ENCODE measurements around the gene THEM4. TPM values are rescaled to one million over a fixed set of nuclear protein-coding genes. Genes with fewer than 3 reads are reported as not detected.

Gene THEM4
- polyA plus RNA-seq, result 10 to 100 TPM in 2 of 4 donors, 1 to 10 TPM in 2; 5.7 to 36.3 (median 9.4) TPM
- long read RNA-seq, donor 1, result 0 reads
- long read RNA-seq, donor 2, partial matches to known transcripts, result 0 of 6 reads
- long read RNA-seq, donor 2, other reads (novel, unspliced or antisense), result 0 of 6 reads
- long read RNA-seq, donor 3, transcript THEM4-205 (2 exons, 643 nt), result major isoform, 6 of 18 reads
- long read RNA-seq, donor 3, partial matches to known transcripts, result 7 of 18 reads
- long read RNA-seq, donor 3, other reads (novel, unspliced or antisense), result 0 of 18 reads
- long read RNA-seq, donor 4, result 0 reads
- long read RNA-seq, donor 5, partial matches to known transcripts, result 0 of 4 reads
- long read RNA-seq, donor 5, other reads (novel, unspliced or antisense), result 0 of 4 reads
- long read RNA-seq, donor 6, partial matches to known transcripts, result 5 of 11 reads
- long read RNA-seq, donor 6, other reads (novel, unspliced or antisense), result 0 of 11 reads
- long read RNA-seq, donor 7, result 0 reads
- long read RNA-seq, donor 8, partial matches to known transcripts, result 0 of 2 reads
- long read RNA-seq, donor 8, other reads (novel, unspliced or antisense), result 0 of 2 reads
- long read RNA-seq, donor 9, partial matches to known transcripts, result 0 of 1 reads
- long read RNA-seq, donor 9, other reads (novel, unspliced or antisense), result 0 of 1 reads
- long read RNA-seq, donor 10, transcript THEM4-201 (6 exons, 2,377 nt), result major isoform, 6 of 22 reads
- long read RNA-seq, donor 10, partial matches to known transcripts, result 11 of 22 reads
- long read RNA-seq, donor 10, other reads (novel, unspliced or antisense), result 0 of 22 reads

DNA sequence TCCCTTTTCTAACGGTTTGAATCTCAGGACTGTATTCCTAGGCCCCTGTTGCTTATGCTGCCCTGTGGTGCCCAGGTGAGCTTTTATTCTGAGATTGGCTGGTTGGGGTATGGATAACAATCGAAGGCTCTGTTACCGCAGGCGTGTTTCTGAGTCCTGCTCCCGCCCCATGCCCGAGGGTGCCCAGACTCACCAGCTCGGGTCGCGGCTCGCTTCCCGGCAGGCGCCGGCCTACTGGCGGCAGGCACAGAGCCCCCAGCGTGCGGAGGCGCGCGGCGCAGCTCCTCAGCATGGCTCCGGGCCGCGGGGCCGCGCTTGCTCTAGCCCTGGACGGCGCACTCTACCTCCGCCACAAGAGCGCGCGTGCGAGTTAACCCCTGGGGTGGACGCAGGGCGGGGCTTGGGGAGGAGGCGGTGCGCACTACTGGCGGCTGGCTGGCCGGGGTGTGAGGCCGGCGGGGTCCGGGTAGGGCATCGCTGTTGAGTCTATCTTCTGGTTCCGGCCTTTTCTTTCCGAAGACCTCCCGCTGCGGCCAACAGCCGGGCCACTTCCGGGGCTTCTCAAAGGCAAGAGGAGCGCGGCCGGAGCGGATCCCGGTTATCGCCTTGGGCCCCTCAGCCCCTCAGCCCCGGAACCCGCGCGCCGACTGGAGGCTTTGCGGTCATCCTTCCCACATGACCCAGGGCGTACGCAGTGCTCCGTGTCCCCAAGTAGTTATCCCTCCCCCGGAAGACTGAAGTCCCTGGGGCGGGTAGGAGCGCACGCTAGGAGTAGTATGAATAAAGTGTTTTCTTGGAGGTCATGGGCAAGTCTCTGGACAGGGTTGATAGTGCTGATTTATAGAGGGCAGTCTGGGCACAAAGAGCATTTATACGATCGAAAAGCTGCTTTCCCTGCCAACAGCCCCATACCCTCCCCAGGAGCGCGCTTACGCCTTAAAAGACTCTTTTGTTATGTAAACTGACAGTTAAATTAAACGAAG lies at the start of gene THEM4:
Gene THEM4 (minus strand): TSS at position 345 of the 983 bp plus-strand sequence. CDS start 53 bp downstream, at position 292.
- no peak for FAIRE-seq
- Histone ChIP-seq H3K27me3 (ENCODE audit: control insufficient read depth in 3 of 3, insufficient read depth in 3 of 3, low read length in 3 of 3) (no peaks in the 10 kb centered on the region), H3K4me3 (ENCODE audit: low read depth in 1 of 3, low read length in 3 of 3) (peak within 1 kb of the TSS; percentile 73 to 78 (median 76)), H3K9me3 (ENCODE audit: control insufficient read depth in 2 of 2, insufficient read depth in 1 of 2, low read depth in 1 of 2, low read length in 1 of 2) (peaks cover 0 to 13% of the 10 kb centered on the region in 2 donors), H3K4me1 (ENCODE audit: control insufficient read depth in 3 of 3, insufficient read depth in 2 of 3, low read depth in 1 of 3, low read length in 2 of 3) (peaks cover 0 to 17% (median 0%) of the 10 kb centered on the region in 3 donors), H3K36me3 (ENCODE audit: control insufficient read depth in 3 of 3, insufficient read depth in 2 of 3, low read depth in 1 of 3, low read length in 3 of 3) (peaks cover 0 to 6% (median 0%) of the 10 kb centered on the region in 3 donors), H3K27ac (ENCODE audit: low read depth in 1 of 3, low read length in 2 of 3) (peak within 1 kb of the TSS; percentile 88 to 93 (median 91))
- peak; percentile 96 to 98 for DNase-seq
- 1 to 3% (median 2%) methylated on average over 69 to 73 of the region's 73 CpGs for WGBS, 3 donors

DNA sequence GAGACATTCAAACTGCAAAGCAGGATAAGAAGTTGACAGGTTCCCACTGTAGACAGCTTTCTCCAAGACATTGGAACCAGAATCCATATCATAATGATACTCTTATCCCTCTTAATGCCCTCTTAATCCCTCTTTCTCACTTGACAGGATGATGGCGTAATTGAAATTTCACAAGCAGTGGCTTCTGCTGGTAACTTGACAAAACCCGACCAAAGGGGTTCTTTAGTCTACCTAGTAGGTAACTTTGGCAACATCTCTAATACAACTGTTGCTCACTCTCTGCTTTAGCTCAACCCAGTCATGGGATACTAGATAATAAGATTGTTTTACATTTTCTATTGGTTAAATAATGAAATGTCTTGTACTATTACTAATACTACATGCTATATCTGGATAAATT lies 49.6 kb upstream of the THEM4 start:
- Histone ChIP-seq H3K4me1 (ENCODE audit: control insufficient read depth in 3 of 3, insufficient read depth in 2 of 3, low read depth in 1 of 3, low read length in 2 of 3) (peaks cover 0 to 11% (median 0%) of the 10 kb centered on the region in 3 donors), H3K27ac (ENCODE audit: low read depth in 1 of 3, low read length in 2 of 3) (no peak overlapping the region), H3K4me3 (ENCODE audit: low read depth in 1 of 3, low read length in 3 of 3) (no peak overlapping the region), H3K27me3 (ENCODE audit: control insufficient read depth in 3 of 3, insufficient read depth in 3 of 3, low read length in 3 of 3) (no peaks in the 10 kb centered on the region), H3K36me3 (ENCODE audit: control insufficient read depth in 3 of 3, insufficient read depth in 2 of 3, low read depth in 1 of 3, low read length in 3 of 3) (no peaks in the 10 kb centered on the region), H3K9me3 (ENCODE audit: control insufficient read depth in 2 of 2, insufficient read depth in 1 of 2, low read depth in 1 of 2, low read length in 1 of 2) (no peaks in the 10 kb centered on the region)
- DNase-seq, result no peak
- WGBS, 3 donors, result 90 to 94% (median 93%) methylated on average over 2 of the region's 2 CpGs
- FAIRE-seq, result no peak

DNA sequence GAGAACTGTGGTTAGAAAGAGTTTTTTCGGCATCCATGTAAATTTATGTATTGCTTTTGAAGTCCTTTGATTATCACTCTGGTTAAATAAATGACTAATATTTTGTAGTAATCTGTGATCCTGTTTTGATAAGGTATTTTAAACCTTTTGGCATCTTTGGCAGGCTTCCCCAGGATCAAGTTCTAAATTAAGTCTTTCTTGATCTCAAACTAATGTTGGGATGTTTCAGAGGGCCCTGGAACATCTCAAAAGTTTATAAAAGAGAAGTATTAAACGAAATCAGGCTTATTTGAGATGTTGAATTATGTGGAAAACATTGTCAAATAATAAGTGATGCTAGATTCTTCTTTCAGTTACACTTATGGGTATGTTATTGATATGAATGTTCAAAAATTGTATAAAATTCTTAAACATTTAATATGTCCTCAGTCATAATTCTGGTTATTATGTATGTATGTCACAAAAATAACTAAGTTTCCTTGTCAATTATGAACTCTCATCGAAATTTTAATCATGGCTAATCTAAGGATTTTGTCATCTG lies 47.7 kb upstream of the THEM4 start:
- Histone ChIP-seq H3K27ac (ENCODE audit: low read depth in 1 of 3, low read length in 2 of 3) (no peak overlapping the region), H3K9me3 (ENCODE audit: control insufficient read depth in 2 of 2, insufficient read depth in 1 of 2, low read depth in 1 of 2, low read length in 1 of 2) (no peaks in the 10 kb centered on the region), H3K4me3 (ENCODE audit: low read depth in 1 of 3, low read length in 3 of 3) (no peak overlapping the region), H3K27me3 (ENCODE audit: control insufficient read depth in 3 of 3, insufficient read depth in 3 of 3, low read length in 3 of 3) (no peaks in the 10 kb centered on the region), H3K36me3 (ENCODE audit: control insufficient read depth in 3 of 3, insufficient read depth in 2 of 3, low read depth in 1 of 3, low read length in 3 of 3) (no peaks in the 10 kb centered on the region), H3K4me1 (ENCODE audit: control insufficient read depth in 3 of 3, insufficient read depth in 2 of 3, low read depth in 1 of 3, low read length in 2 of 3) (peaks cover 0 to 10% (median 0%) of the 10 kb centered on the region in 3 donors)
- WGBS, 3 donors, result 61 to 75% (median 62%) methylated on average over 3 of the region's 3 CpGs
- DNase-seq, result no peak
- no peak for FAIRE-seq

DNA sequence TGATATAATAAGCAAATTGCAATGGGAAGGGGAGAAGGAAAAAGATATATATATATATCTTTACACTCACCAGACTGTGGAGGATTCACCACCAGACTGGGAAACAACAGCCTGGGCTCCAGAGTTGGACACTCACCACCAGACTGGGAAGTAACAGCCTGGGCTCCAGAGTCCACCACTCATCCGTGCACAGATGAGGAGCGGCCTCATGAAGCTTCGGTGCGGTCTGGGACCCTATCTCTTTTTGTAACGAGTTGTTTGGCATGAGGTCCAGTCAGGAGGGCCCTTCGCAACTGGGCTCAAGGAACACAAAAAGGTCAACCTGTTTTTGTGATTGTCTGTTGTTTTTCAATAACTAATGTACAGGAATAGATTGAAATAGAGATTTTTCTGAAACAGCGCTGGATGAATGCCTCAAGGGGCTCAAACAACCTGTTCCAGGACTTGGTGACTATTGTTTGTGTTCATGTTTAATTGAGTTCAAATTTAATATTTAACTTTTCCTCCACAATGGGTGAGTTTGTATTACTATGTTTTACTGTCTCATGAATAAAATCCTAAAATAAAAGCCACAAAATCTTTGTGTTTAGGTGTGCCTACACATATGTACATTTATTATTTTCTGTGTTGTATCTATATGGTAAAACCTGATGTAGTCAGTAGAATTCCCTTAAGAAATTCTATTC lies 44.2 kb upstream of the THEM4 start:
- H3K36me3 ChIP-seq (ENCODE audit: control insufficient read depth in 3 of 3, insufficient read depth in 2 of 3, low read depth in 1 of 3, low read length in 3 of 3), result peaks cover 0 to 5% (median 0%) of the 10 kb centered on the region in 3 donors
- H3K4me1 ChIP-seq (ENCODE audit: control insufficient read depth in 3 of 3, insufficient read depth in 2 of 3, low read depth in 1 of 3, low read length in 2 of 3), result no peaks in the 10 kb centered on the region
- H3K9me3 ChIP-seq (ENCODE audit: control insufficient read depth in 2 of 2, insufficient read depth in 1 of 2, low read depth in 1 of 2, low read length in 1 of 2), result no peaks in the 10 kb centered on the region
- 48 to 65% (median 52%) methylated on average over 7 of the region's 7 CpGs for WGBS, 3 donors
- peak overlapping the region in 1 of 3 donors; percentile 74 for H3K27ac ChIP-seq (ENCODE audit: low read depth in 1 of 3, low read length in 2 of 3)
- FAIRE-seq, result no peak
- peak overlapping the region in 1 of 3 donors; percentile 50 for H3K4me3 ChIP-seq (ENCODE audit: low read depth in 1 of 3, low read length in 3 of 3)
- peak in 1 of 2 donors; percentile 77 for DNase-seq
- H3K27me3 ChIP-seq (ENCODE audit: control insufficient read depth in 3 of 3, insufficient read depth in 3 of 3, low read length in 3 of 3), result no peaks in the 10 kb centered on the region

DNA sequence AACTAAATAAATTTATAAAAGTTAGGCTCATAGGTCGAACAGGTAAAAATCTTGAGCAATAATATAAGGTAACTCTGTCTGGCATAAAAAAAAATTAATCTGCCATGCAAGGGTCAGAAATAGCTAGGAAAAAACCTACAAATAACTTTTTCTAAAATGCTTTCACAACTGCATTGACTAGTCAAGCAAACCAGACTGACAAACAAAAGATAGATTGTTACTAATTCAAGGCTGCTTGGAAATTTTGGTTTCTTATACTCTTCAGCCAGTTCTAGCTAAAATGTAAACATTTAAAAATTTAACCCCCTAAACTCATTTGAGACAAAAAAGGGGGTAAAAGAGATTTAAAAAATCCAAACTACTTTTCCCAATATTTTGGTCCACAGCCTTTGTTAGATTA lies 43.5 kb upstream of the THEM4 start:
- H3K27ac ChIP-seq (ENCODE audit: low read depth in 1 of 3, low read length in 2 of 3), result peak overlapping the region in 1 of 3 donors; percentile 74
- no peak for FAIRE-seq

DNA sequence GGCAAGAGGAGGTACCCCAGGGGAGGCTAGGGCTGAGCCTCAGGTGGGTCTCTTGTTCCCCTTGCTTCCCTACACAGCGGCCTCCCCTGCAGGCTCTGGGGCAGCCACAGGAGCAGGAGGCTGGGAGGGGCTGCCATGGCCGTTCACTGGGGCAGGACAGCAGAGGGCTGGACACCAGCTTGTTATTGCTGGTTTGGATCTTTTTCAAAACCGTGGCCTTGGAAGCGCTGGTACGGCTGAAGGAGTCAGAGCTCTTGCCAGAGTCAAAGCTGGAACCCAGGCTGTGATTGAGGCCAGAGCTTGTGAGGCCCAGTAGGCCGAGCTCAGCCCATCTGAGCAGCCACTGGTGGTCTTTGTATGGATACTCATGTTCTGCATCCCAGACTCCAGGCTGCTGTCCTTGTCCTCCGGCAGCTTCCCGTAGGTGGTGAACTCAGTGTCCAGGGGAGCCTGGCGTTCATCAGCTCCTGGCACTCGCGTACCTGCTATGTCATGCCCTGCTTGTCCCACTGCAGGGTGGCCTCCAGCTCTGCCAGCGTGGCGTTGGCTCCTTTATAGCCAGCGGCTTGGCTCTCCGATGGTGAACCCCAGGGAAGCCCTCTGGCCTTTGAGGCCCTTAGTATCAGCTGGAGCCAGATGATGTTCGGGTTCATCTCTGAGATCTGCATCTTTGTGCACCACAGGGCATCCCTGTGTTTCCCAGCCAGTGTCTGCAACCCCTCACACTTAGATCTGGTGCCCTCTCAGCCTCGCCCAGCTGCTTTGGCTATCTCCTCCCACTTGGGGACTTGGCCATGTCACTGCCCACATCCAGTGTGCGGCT lies 40.3 kb upstream of the THEM4 start:
- Histone ChIP-seq H3K9me3 (ENCODE audit: control insufficient read depth in 2 of 2, insufficient read depth in 1 of 2, low read depth in 1 of 2, low read length in 1 of 2) (no peaks in the 10 kb centered on the region), H3K27ac (ENCODE audit: low read depth in 1 of 3, low read length in 2 of 3) (no peak overlapping the region), H3K4me1 (ENCODE audit: control insufficient read depth in 3 of 3, insufficient read depth in 2 of 3, low read depth in 1 of 3, low read length in 2 of 3) (peaks cover 2 to 26% (median 11%) of the 10 kb centered on the region in 3 donors), H3K4me3 (ENCODE audit: low read depth in 1 of 3, low read length in 3 of 3) (no peak overlapping the region), H3K36me3 (ENCODE audit: control insufficient read depth in 3 of 3, insufficient read depth in 2 of 3, low read depth in 1 of 3, low read length in 3 of 3) (peaks cover 0 to 5% (median 0%) of the 10 kb centered on the region in 3 donors), H3K27me3 (ENCODE audit: control insufficient read depth in 3 of 3, insufficient read depth in 3 of 3, low read length in 3 of 3) (no peaks in the 10 kb centered on the region)
- no peak for FAIRE-seq
- 92 to 97% (median 94%) methylated on average over 18 of the region's 18 CpGs for WGBS, 3 donors
- no peak for DNase-seq

More for the DNA sequence above, 43.5 kb upstream of the THEM4 start:
- WGBS, 3 donors, result 68 to 74% (median 71%) methylated on average over 1 of the region's 1 CpG
- H3K9me3 ChIP-seq (ENCODE audit: control insufficient read depth in 2 of 2, insufficient read depth in 1 of 2, low read depth in 1 of 2, low read length in 1 of 2), result no peaks in the 10 kb centered on the region
- no peaks in the 10 kb centered on the region for H3K27me3 ChIP-seq (ENCODE audit: control insufficient read depth in 3 of 3, insufficient read depth in 3 of 3, low read length in 3 of 3)
- DNase-seq, result no peak
- H3K36me3 ChIP-seq (ENCODE audit: control insufficient read depth in 3 of 3, insufficient read depth in 2 of 3, low read depth in 1 of 3, low read length in 3 of 3), result peaks cover 0 to 5% (median 0%) of the 10 kb centered on the region in 3 donors
- H3K4me3 ChIP-seq (ENCODE audit: low read depth in 1 of 3, low read length in 3 of 3), result no peak overlapping the region
- H3K4me1 ChIP-seq (ENCODE audit: control insufficient read depth in 3 of 3, insufficient read depth in 2 of 3, low read depth in 1 of 3, low read length in 2 of 3), result peaks cover 0 to 1% (median 0%) of the 10 kb centered on the region in 3 donors

DNA sequence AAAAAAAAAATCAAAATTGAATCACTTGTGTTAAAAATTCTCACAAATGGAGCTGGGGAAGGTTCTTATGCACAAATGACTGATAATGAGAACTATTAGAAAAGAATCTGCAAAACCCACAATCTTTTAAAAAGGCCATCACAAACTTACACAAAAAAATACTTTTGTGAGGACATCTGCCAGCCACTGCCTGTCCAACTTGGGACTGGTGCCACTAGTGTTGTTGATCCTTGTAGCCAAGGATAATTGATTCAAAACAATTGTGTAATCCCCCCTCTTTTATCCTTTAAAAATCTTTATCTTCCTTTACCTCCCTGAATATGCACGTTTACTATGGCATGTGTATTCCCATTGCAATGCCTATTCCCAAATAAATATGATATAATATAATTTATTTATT lies 39.2 kb upstream of the THEM4 start:
- DNase-seq (no peak), FAIRE-seq (no peak)
- Histone ChIP-seq H3K9me3 (ENCODE audit: control insufficient read depth in 2 of 2, insufficient read depth in 1 of 2, low read depth in 1 of 2, low read length in 1 of 2) (no peaks in the 10 kb centered on the region), H3K36me3 (ENCODE audit: control insufficient read depth in 3 of 3, insufficient read depth in 2 of 3, low read depth in 1 of 3, low read length in 3 of 3) (peaks cover 0 to 5% (median 0%) of the 10 kb centered on the region in 3 donors), H3K27me3 (ENCODE audit: control insufficient read depth in 3 of 3, insufficient read depth in 3 of 3, low read length in 3 of 3) (no peaks in the 10 kb centered on the region), H3K27ac (ENCODE audit: low read depth in 1 of 3, low read length in 2 of 3) (no peak overlapping the region), H3K4me3 (ENCODE audit: low read depth in 1 of 3, low read length in 3 of 3) (no peak overlapping the region), H3K4me1 (ENCODE audit: control insufficient read depth in 3 of 3, insufficient read depth in 2 of 3, low read depth in 1 of 3, low read length in 2 of 3) (peaks cover 2 to 32% (median 14%) of the 10 kb centered on the region in 3 donors)
- 66 to 81% (median 79%) methylated on average over 1 of the region's 1 CpG for WGBS, 3 donors
